ENCODE results near the gene PLEK.
"Not testable (repeated sequence)": the region's sequence is repeated elsewhere in the genome, so short reads cannot be mapped to it uniquely, and the experiment has no call there.

PLEK gene

GRCh38 chr2:68418855-68419254 is 53.8 kb downstream of the PLEK start:
- DNase-seq, result no peak

GRCh38 chr2:68420254-68420910 is 55.3 kb downstream of the PLEK start:
- no peak for DNase-seq

- no peak for DNase-seq
These were observed 59.0 kb downstream of the PLEK start for GRCh38 chr2:68423966-68424650.

- no peak for DNase-seq
These were observed 60.4 kb downstream of the PLEK start for GRCh38 chr2:68425503-68425902.

GRCh38 chr2:68426446-68426845 is 61.4 kb downstream of the PLEK start:
- DNase-seq, result no peak

- DNase-seq, result no peak
These were observed 61.9 kb downstream of the PLEK start for GRCh38 chr2:68426848-68427579.

GRCh38 chr2:68428126-68428525 is 63.0 kb downstream of the PLEK start:
- no peak for DNase-seq

GRCh38 chr2:68428746-68429145 is 63.7 kb downstream of the PLEK start:
- no peak for DNase-seq

GRCh38 chr2:68429311-68429826 is 64.3 kb downstream of the PLEK start:
- DNase-seq, result no peak

GRCh38 chr2:68431316-68431972 is 66.4 kb downstream of the PLEK start:
- DNase-seq, result no peak

- no peak for DNase-seq
These were observed 67.9 kb downstream of the PLEK start for GRCh38 chr2:68432696-68433658.

- no peak for DNase-seq
These were observed 69.9 kb downstream of the PLEK start for GRCh38 chr2:68434981-68435380.

GRCh38 chr2:68435615-68436014 is 70.5 kb downstream of the PLEK start:
- DNase-seq, result no peak

- no peak for DNase-seq
These were observed 71.2 kb downstream of the PLEK start for GRCh38 chr2:68436270-68436669.

- DNase-seq, result no peak
These were observed 73.6 kb downstream of the PLEK start for GRCh38 chr2:68438455-68439303.

GRCh38 chr2:68441179-68441993 is 76.3 kb downstream of the PLEK start:
- peak; percentile 61 for DNase-seq

- no peak for DNase-seq
These were observed 76.9 kb downstream of the PLEK start for GRCh38 chr2:68441994-68442322.

GRCh38 chr2:68446425-68446824 is 81.3 kb downstream of the PLEK start:
- DNase-seq, result not testable (repeated sequence)

All from NCI-H187 treated with DMSO at 0.1 percent for 48 hours (cell line).